ENCODE results near the gene ZNF502.

- TF ChIP-seq, protein P1, sequence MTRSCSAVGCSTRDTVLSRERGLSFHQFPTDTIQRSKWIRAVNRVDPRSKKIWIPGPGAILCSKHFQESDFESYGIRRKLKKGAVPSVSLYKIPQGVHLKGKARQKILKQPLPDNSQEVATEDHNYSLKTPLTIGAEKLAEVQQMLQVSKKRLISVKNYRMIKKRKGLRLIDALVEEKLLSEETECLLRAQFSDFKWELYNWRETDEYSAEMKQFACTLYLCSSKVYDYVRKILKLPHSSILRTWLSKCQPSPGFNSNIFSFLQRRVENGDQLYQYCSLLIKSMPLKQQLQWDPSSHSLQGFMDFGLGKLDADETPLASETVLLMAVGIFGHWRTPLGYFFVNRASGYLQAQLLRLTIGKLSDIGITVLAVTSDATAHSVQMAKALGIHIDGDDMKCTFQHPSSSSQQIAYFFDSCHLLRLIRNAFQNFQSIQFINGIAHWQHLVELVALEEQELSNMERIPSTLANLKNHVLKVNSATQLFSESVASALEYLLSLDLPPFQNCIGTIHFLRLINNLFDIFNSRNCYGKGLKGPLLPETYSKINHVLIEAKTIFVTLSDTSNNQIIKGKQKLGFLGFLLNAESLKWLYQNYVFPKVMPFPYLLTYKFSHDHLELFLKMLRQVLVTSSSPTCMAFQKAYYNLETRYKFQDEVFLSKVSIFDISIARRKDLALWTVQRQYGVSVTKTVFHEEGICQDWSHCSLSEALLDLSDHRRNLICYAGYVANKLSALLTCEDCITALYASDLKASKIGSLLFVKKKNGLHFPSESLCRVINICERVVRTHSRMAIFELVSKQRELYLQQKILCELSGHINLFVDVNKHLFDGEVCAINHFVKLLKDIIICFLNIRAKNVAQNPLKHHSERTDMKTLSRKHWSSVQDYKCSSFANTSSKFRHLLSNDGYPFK (CRISPR knock-in tag; IDR thresholded peaks at IDR 0.05; ENCODE audit: borderline replicate concordance), result no peak
- TF ChIP-seq HOXA3 (CRISPR knock-in tag; IDR thresholded peaks at IDR 0.05), result no peak
- TF ChIP-seq ZNF280B (CRISPR knock-in tag; IDR thresholded peaks at IDR 0.05; ENCODE audit: borderline replicate concordance), result no peak
- TF ChIP-seq POLR2AphosphoS2 (IDR thresholded peaks at IDR 0.05; ENCODE audit: low read depth, low read length), result no peak
- TF ChIP-seq JUN (CRISPR knock-in tag; IDR thresholded peaks at IDR 0.05), result no peak
- no peak for TF ChIP-seq NFYB (CRISPR knock-in tag; IDR thresholded peaks at IDR 0.05)
- TF ChIP-seq, protein P2, sequence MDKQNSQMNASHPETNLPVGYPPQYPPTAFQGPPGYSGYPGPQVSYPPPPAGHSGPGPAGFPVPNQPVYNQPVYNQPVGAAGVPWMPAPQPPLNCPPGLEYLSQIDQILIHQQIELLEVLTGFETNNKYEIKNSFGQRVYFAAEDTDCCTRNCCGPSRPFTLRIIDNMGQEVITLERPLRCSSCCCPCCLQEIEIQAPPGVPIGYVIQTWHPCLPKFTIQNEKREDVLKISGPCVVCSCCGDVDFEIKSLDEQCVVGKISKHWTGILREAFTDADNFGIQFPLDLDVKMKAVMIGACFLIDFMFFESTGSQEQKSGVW (CRISPR knock-in tag; IDR thresholded peaks at IDR 0.05; ENCODE audit: borderline replicate concordance), result no peak
- TF ChIP-seq ZNF30 (CRISPR knock-in tag; IDR thresholded peaks at IDR 0.05), result no peak
- no peak for TF ChIP-seq ELF4 (CRISPR knock-in tag; IDR thresholded peaks at IDR 0.05; ENCODE audit: borderline replicate concordance)
- no peak for TF ChIP-seq ZNF207 (IDR thresholded peaks at IDR 0.05; ENCODE audit: borderline replicate concordance)
- TF ChIP-seq BRCA1 (CRISPR knock-in tag; IDR thresholded peaks at IDR 0.05), result no peak
- no peak for TF ChIP-seq FOXM1 (CRISPR knock-in tag; IDR thresholded peaks at IDR 0.05)
Observed at GRCh38 chr3:44665173-44665572, 47.3 kb upstream of the ZNF502 start.

All from HepG2 (cell line).